HepG2 (cell line): ENCODE data around the gene ZNF618. TPM values are rescaled to one million over a fixed set of nuclear protein-coding genes. Genes with fewer than 3 reads are reported as not detected.

ENCODE experiments used
- KDM5B ChIP-seq: sonication (generic); formaldehyde crosslinking; IDR thresholded peaks from 2 replicates; pipeline ENCODE4 v1.4.0; 2020; ENCODE audit warnings: missing genetic modification reagents, mild to moderate bottlenecking, borderline replicate concordance
- MEF2D ChIP-seq: sonication (generic); formaldehyde crosslinking; IDR thresholded peaks from 2 replicates; pipeline ENCODE4 v1.5.1; 2020; ENCODE audit warnings: mild to moderate bottlenecking, missing genetic modification reagents
- PLRG1 ChIP-seq: fragments of 450-650 bp; conservative IDR thresholded peaks from 2 replicates; pipeline ENCODE4 v1.6.1; 2016
- polyA plus RNA-seq, 8 experiments: library from polyadenylated mRNA; depleted of rRNA in 3 of 8; stranded (reverse) in 7 of 8; unstranded in 1 of 8; fragments of >200 nt; fragmentation: Illumina TruSeq in 4 of 8; extraction: Trizol in 4 of 8; gene quantifications; 2 replicates each; pipeline versions ENCODE4 v1.2.1 to v1.2.3, GENCODE V29; 2011 to 2016; ENCODE audit warnings: low read depth in 4 of 8, missing spikeins in 1 of 8, mixed read lengths in 1 of 8; ENCODE audit not compliant: insufficient read depth in 1 of 8
- total RNA-seq, 5 experiments: library from RNA; depleted of rRNA; stranded (reverse); fragments of >200 nt; fragmentation: Illumina TruSeq; extraction: Trizol; gene quantifications; 2 replicates each; pipeline ENCODE4 v1.2.3, GENCODE V29; 2016; ENCODE audit warnings: low read depth in 1 of 5
- TF ChIP-seq, protein P1 (sequence below): sonication (generic); formaldehyde crosslinking; IDR thresholded peaks from 2 replicates; pipeline ENCODE4 v1.4.0; 2020; ENCODE audit warnings: missing genetic modification reagents, borderline replicate concordance
- TF ChIP-seq, protein P2 (sequence below): sonication (generic); formaldehyde crosslinking; IDR thresholded peaks from 2 replicates; pipeline ENCODE4 v1.5.1; 2020; ENCODE audit warnings: mild to moderate bottlenecking, moderate library complexity, missing genetic modification reagents
- TF ChIP-seq, protein P3 (sequence below): sonication (generic); formaldehyde crosslinking; IDR thresholded peaks from 2 replicates; pipeline ENCODE4 v1.4.0; 2020; ENCODE audit warnings: missing genetic modification reagents, borderline replicate concordance
- TF ChIP-seq, protein P4 (sequence below): sonication (generic); formaldehyde crosslinking; IDR thresholded peaks from 2 replicates; pipeline ENCODE4 v1.4.0; 2020; ENCODE audit warnings: missing genetic modification reagents, borderline replicate concordance

The ZNF618 gene
- total and polyA plus RNA-seq, 2 of the 13 experiments (the other 11 are each of a cell fraction or from before 2014, with no cell fraction given), result 0.07 TPM

DNA sequence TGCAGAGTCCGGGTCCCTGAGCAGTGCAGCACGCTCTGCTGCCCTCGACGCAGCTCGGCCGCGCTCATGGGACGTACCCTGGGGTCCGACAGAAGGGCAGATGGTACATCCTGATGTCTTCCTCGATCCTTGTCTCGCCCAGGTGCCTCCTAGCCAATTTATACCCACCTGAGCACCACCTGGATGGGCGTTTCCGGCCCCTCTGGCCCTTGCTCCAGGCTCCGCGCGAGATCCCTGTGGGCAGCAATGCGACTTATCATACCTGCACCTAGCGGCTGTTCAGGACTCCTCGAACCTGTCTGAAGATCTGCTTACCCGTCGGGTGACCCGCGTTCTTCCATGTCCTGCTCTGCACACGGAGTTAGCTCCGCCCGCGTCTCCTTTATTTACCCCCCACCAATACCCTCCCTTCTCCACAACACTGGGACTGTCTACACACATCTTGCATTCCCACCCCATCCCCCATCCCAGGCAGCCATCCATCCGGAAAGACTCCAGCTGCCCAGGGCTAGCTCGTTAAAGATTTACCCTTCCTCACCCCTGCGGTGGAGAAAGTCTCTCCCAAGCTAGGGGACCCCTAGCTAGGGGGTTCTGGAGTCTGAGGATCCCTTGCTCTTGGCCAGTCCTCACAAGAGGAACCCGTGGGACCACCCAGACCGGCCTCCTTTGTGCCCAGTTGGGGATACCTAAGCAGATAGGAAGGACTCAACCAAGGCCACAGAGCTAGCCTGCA is 223.0 kb downstream of the ZNF618 start, which contains the start of gene KIF12 (continued):
- TF ChIP-seq, protein P1, sequence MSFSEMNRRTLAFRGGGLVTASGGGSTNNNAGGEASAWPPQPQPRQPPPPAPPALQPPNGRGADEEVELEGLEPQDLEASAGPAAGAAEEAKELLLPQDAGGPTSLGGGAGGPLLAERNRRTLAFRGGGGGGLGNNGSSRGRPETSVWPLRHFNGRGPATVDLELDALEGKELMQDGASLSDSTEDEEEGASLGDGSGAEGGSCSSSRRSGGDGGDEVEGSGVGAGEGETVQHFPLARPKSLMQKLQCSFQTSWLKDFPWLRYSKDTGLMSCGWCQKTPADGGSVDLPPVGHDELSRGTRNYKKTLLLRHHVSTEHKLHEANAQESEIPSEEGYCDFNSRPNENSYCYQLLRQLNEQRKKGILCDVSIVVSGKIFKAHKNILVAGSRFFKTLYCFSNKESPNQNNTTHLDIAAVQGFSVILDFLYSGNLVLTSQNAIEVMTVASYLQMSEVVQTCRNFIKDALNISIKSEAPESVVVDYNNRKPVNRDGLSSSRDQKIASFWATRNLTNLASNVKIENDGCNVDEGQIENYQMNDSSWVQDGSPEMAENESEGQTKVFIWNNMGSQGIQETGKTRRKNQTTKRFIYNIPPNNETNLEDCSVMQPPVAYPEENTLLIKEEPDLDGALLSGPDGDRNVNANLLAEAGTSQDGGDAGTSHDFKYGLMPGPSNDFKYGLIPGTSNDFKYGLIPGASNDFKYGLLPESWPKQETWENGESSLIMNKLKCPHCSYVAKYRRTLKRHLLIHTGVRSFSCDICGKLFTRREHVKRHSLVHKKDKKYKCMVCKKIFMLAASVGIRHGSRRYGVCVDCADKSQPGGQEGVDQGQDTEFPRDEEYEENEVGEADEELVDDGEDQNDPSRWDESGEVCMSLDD (CRISPR knock-in tag), result no peak
- TF ChIP-seq, protein P2, sequence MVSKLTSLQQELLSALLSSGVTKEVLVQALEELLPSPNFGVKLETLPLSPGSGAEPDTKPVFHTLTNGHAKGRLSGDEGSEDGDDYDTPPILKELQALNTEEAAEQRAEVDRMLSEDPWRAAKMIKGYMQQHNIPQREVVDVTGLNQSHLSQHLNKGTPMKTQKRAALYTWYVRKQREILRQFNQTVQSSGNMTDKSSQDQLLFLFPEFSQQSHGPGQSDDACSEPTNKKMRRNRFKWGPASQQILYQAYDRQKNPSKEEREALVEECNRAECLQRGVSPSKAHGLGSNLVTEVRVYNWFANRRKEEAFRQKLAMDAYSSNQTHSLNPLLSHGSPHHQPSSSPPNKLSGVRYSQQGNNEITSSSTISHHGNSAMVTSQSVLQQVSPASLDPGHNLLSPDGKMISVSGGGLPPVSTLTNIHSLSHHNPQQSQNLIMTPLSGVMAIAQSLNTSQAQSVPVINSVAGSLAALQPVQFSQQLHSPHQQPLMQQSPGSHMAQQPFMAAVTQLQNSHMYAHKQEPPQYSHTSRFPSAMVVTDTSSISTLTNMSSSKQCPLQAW (CRISPR knock-in tag), result peak; percentile 81
- TF ChIP-seq MEF2D (CRISPR knock-in tag) (0 out of 2 replicates have a peak, but pooled peaks have one; percentile 13), PLRG1 (no peak), KDM5B (CRISPR knock-in tag) (peak; percentile 25; the same call in 1 of the 2 replicates)
- TF ChIP-seq, protein P3, sequence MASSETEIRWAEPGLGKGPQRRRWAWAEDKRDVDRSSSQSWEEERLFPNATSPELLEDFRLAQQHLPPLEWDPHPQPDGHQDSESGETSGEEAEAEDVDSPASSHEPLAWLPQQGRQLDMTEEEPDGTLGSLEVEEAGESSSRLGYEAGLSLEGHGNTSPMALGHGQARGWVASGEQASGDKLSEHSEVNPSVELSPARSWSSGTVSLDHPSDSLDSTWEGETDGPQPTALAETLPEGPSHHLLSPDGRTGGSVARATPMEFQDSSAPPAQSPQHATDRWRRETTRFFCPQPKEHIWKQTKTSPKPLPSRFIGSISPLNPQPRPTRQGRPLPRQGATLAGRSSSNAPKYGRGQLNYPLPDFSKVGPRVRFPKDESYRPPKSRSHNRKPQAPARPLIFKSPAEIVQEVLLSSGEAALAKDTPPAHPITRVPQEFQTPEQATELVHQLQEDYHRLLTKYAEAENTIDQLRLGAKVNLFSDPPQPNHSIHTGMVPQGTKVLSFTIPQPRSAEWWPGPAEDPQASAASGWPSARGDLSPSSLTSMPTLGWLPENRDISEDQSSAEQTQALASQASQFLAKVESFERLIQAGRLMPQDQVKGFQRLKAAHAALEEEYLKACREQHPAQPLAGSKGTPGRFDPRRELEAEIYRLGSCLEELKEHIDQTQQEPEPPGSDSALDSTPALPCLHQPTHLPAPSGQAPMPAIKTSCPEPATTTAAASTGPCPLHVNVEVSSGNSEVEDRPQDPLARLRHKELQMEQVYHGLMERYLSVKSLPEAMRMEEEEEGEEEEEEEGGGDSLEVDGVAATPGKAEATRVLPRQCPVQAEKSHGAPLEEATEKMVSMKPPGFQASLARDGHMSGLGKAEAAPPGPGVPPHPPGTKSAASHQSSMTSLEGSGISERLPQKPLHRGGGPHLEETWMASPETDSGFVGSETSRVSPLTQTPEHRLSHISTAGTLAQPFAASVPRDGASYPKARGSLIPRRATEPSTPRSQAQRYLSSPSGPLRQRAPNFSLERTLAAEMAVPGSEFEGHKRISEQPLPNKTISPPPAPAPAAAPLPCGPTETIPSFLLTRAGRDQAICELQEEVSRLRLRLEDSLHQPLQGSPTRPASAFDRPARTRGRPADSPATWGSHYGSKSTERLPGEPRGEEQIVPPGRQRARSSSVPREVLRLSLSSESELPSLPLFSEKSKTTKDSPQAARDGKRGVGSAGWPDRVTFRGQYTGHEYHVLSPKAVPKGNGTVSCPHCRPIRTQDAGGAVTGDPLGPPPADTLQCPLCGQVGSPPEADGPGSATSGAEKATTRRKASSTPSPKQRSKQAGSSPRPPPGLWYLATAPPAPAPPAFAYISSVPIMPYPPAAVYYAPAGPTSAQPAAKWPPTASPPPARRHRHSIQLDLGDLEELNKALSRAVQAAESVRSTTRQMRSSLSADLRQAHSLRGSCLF (CRISPR knock-in tag), result no peak
- TF ChIP-seq, protein P4, sequence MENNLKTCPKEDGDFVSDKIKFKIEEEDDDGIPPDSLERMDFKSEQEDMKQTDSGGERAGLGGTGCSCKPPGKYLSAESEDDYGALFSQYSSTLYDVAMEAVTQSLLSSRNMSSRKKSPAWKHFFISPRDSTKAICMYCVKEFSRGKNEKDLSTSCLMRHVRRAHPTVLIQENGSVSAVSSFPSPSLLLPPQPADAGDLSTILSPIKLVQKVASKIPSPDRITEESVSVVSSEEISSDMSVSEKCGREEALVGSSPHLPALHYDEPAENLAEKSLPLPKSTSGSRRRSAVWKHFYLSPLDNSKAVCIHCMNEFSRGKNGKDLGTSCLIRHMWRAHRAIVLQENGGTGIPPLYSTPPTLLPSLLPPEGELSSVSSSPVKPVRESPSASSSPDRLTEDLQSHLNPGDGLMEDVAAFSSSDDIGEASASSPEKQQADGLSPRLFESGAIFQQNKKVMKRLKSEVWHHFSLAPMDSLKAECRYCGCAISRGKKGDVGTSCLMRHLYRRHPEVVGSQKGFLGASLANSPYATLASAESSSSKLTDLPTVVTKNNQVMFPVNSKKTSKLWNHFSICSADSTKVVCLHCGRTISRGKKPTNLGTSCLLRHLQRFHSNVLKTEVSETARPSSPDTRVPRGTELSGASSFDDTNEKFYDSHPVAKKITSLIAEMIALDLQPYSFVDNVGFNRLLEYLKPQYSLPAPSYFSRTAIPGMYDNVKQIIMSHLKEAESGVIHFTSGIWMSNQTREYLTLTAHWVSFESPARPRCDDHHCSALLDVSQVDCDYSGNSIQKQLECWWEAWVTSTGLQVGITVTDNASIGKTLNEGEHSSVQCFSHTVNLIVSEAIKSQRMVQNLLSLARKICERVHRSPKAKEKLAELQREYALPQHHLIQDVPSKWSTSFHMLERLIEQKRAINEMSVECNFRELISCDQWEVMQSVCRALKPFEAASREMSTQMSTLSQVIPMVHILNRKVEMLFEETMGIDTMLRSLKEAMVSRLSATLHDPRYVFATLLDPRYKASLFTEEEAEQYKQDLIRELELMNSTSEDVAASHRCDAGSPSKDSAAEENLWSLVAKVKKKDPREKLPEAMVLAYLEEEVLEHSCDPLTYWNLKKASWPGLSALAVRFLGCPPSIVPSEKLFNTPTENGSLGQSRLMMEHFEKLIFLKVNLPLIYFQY (CRISPR knock-in tag), result no peak
